GM19468 (cell line): ENCODE data around the gene FXYD3.
"Not testable (repeated sequence)": the region's sequence is repeated elsewhere in the genome, so short reads cannot be mapped to it uniquely, and the experiment has no call there.

Experiments
- ATAC-seq: cut with Tn5 transposase; IDR thresholded peaks from one replicate; pipeline ENCODE4 v1.9.1; 2021; ENCODE audit warnings: mild to moderate bottlenecking, moderate library complexity, moderate number of reproducible peaks; ENCODE audit not compliant: unreplicated experiment; ENCODE audit errors: extremely low read depth

The FXYD3 gene

GRCh38 chr19:35138305-35138892 lies 22.8 kb downstream of the FXYD3 start, which contains the start of gene FXYD1:
Gene FXYD1 (plus strand): TSS chr19:35138824. CDS start chr19:35140080, 1,256 bp downstream.
- no peak for ATAC-seq

- ATAC-seq: no peak
Observed at GRCh38 chr19:35140207-35140961, 24.8 kb downstream of the FXYD3 start.

GRCh38 chr19:35140962-35141836 lies 25.6 kb downstream of the FXYD3 start:
- no peak for ATAC-seq

- no peak for ATAC-seq
Observed at GRCh38 chr19:35141837-35142605, 26.4 kb downstream of the FXYD3 start.

GRCh38 chr19:35142606-35143230 lies 27.1 kb downstream of the FXYD3 start:
- ATAC-seq: no peak

- ATAC-seq: no peak
Observed at GRCh38 chr19:35143231-35143715, 27.6 kb downstream of the FXYD3 start, which contains the start of gene FXYD7. Gene FXYD7 (plus strand): TSS chr19:35143255. CDS start chr19:35143334, 79 bp downstream.

- ATAC-seq: no peak
Observed at GRCh38 chr19:35143818-35144217, 28.2 kb downstream of the FXYD3 start.

- no peak for ATAC-seq
Observed at GRCh38 chr19:35144259-35144599, 28.6 kb downstream of the FXYD3 start.

- ATAC-seq: no peak
Observed at GRCh38 chr19:35144600-35145436, 29.2 kb downstream of the FXYD3 start.

- no peak for ATAC-seq
Observed at GRCh38 chr19:35146746-35147459, 31.3 kb downstream of the FXYD3 start.

GRCh38 chr19:35149463-35149862 lies 33.8 kb downstream of the FXYD3 start:
- no peak for ATAC-seq

- no peak for ATAC-seq
Observed at GRCh38 chr19:35150445-35150844, 34.8 kb downstream of the FXYD3 start.

- ATAC-seq: no peak
Observed at GRCh38 chr19:35151273-35152065, 35.8 kb downstream of the FXYD3 start.

GRCh38 chr19:35153129-35153522 lies 37.5 kb downstream of the FXYD3 start:
- not testable (repeated sequence) for ATAC-seq

GRCh38 chr19:35153701-35154524 lies 38.3 kb downstream of the FXYD3 start:
- no peak for ATAC-seq
